ENCODE results near the gene CKS1B.
"Not testable (repeated sequence)": the region's sequence is repeated elsewhere in the genome, so short reads cannot be mapped to it uniquely, and the experiment has no call there.

The CKS1B gene

DNA sequence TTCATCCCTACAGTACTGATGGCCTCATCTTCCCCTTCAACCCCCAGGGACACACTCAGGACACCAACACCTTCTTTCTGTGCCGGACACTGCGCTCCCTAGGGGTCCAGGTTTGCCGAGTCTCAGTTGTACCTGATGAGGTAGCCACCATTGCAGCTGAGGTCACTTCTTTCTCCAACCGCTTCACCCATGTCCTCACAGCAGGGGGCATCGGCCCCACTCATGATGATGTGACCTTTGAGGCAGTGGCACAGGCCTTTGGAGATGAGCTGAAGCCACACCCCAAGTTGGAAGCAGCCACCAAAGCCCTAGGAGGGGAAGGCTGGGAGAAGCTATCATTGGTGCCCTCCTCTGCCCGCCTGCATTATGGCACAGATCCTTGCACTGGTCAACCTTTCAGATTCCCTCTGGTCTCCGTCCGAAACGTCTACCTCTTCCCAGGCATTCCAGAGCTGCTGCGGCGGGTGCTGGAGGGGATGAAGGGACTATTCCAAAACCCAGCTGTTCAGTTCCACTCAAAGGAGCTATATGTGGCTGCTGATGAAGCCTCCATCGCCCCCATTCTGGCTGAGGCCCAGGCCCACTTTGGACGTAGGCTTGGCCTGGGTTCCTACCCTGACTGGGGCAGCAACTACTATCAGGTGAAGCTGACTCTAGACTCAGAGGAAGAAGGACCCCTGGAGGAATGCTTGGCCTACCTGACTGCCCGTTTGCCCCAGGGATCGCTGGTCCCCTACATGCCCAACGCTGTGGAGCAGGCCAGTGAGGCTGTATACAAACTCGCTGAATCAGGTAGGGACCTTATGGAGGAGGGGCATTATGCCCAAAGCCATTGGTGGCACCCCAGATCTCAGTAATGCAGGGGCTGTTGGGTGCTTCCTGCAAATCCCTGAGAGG lies 13.8 kb downstream of the CKS1B start:
- Histone ChIP-seq H3K4me1 (ENCODE audit: control insufficient read depth, insufficient read depth, low read length) (peaks cover 14% of the 10 kb centered on the region), H3K9me3 (ENCODE audit: control insufficient read depth in 2 of 2, low read length in 2 of 2) (no peaks in the 10 kb centered on the region), H3K4me3 (ENCODE audit: low read length in 2 of 2) (no peak overlapping the region), H3K27ac (ENCODE audit: low read length) (no peak overlapping the region), H3K27me3 (ENCODE audit: control insufficient read depth in 1 of 2, insufficient read depth in 2 of 2, low read length in 2 of 2) (no peaks in the 10 kb centered on the region), H3K36me3 (ENCODE audit: control insufficient read depth in 2 of 2, insufficient read depth in 2 of 2, low read length in 2 of 2) (peaks cover 26 to 34% of the 10 kb centered on the region in 2 donors), H3K9ac (ENCODE audit: low read length in 2 of 2) (no peak overlapping the region)

DNA sequence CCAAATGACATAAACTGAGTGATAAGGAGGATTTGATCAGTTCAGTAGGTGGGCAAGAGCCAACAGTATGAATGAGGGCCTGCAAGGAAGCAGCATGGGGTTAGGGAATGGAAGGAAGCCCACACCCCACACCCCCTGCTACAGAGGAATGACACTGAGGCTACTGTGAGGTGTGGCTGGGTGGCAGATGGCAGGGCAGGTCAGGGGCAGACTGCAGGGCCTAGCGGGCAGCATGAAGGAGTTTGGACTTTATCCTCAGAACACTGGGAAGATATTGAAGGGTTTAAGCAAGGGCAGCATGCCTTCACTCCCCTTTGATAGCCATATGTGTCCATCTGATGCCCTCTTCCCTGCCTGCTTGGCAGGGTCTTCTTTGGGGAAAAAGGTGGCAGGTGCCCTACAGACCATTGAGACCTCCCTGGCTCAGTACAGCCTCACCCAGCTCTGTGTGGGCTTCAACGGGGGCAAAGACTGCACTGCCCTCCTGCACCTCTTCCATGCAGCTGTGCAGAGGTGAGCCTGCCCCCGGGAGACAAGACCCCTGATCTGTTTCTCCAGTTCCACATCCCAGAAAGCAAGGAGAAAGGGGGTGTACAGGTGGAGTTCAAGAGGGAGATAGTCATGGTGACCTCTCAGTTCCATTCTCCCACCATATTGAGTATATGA lies 14.8 kb downstream of the CKS1B start:
- Histone ChIP-seq H3K27ac (ENCODE audit: low read length) (no peak overlapping the region), H3K9ac (ENCODE audit: low read length in 2 of 2) (peak overlapping the region in 1 of 2 donors; percentile 51), H3K27me3 (ENCODE audit: control insufficient read depth in 1 of 2, insufficient read depth in 2 of 2, low read length in 2 of 2) (no peaks in the 10 kb centered on the region), H3K4me1 (ENCODE audit: control insufficient read depth, insufficient read depth, low read length) (peaks cover 6% of the 10 kb centered on the region), H3K4me3 (ENCODE audit: low read length in 2 of 2) (no peak overlapping the region), H3K36me3 (ENCODE audit: control insufficient read depth in 2 of 2, insufficient read depth in 2 of 2, low read length in 2 of 2) (peaks cover 26 to 34% of the 10 kb centered on the region in 2 donors), H3K9me3 (ENCODE audit: control insufficient read depth in 2 of 2, low read length in 2 of 2) (no peaks in the 10 kb centered on the region)

DNA sequence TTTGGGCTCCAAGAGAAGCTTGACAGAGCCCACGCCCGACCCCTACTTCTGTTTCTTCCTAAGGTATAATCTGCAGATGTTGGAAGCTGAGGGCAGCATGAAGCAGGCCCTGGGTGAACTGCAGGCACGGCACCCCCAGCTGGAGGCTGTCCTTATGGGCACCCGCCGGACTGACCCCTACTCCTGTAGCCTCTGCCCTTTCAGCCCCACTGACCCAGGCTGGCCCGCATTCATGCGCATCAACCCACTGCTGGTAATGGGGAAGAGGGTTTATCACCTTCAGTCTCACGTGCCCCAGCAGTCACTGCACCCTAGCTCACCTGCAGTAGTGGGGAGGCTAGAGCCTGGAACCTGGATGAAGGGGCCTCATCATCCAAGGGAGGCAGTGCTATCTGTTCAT lies 15.8 kb downstream of the CKS1B start:
- H3K4me3 ChIP-seq (ENCODE audit: low read length in 2 of 2) = no peak overlapping the region
- no peak overlapping the region for H3K9ac ChIP-seq (ENCODE audit: low read length in 2 of 2)
- peaks cover 3% of the 10 kb centered on the region for H3K4me1 ChIP-seq (ENCODE audit: control insufficient read depth, insufficient read depth, low read length)
- no peak overlapping the region for H3K27ac ChIP-seq (ENCODE audit: low read length)
- H3K27me3 ChIP-seq (ENCODE audit: control insufficient read depth in 1 of 2, insufficient read depth in 2 of 2, low read length in 2 of 2) = no peaks in the 10 kb centered on the region
- peaks cover 26 to 34% of the 10 kb centered on the region in 2 donors for H3K36me3 ChIP-seq (ENCODE audit: control insufficient read depth in 2 of 2, insufficient read depth in 2 of 2, low read length in 2 of 2)
- no peaks in the 10 kb centered on the region for H3K9me3 ChIP-seq (ENCODE audit: control insufficient read depth in 2 of 2, low read length in 2 of 2)

DNA sequence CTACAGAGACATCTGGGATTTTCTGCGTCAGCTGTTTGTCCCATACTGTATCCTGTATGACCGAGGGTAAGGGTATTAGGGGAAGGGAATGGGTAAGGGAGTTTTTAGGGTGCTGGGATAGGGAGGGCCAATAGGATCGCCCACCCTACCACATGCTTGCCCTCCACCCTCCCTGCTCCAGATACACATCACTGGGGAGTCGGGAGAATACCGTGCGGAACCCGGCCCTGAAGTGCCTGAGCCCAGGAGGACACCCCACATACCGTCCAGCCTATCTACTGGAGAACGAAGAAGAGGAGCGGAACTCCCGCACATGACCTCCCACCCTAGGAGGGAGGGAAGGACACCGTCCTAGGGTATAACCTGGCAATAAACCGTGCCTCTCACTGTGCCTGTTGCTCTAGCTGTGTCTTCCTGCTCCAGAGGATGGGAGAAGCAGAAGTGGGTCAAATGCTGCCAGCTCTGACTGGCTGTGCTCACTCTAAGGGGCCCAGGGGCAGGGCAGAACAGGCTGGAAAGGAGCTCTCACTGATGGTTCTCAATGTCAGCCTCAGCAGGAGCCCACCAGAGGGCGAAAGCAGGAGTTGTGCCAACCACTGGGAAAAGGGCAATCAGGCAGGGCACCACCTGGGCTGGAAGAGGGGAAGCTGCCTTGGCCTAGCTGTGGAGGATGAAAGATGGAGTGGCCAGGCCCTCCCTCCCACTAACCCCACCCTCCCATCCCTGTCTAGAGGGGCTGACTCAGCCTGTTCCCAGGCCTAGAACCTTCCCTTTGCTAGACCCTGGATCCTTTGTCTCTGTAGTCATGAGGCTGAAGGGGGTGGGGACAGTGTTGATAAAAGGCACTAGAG lies 18.5 kb downstream of the CKS1B start:
- Histone ChIP-seq H3K36me3 (ENCODE audit: control insufficient read depth in 2 of 2, insufficient read depth in 2 of 2, low read length in 2 of 2) (peaks cover 20 to 29% of the 10 kb centered on the region in 2 donors), H3K27ac (ENCODE audit: low read length) (no peak overlapping the region), H3K27me3 (ENCODE audit: control insufficient read depth in 1 of 2, insufficient read depth in 2 of 2, low read length in 2 of 2) (no peaks in the 10 kb centered on the region), H3K4me3 (ENCODE audit: low read length in 2 of 2) (no peak overlapping the region), H3K4me1 (ENCODE audit: control insufficient read depth, insufficient read depth, low read length) (peaks cover 3% of the 10 kb centered on the region), H3K9me3 (ENCODE audit: control insufficient read depth in 2 of 2, low read length in 2 of 2) (no peaks in the 10 kb centered on the region), H3K9ac (ENCODE audit: low read length in 2 of 2) (no peak overlapping the region)

DNA sequence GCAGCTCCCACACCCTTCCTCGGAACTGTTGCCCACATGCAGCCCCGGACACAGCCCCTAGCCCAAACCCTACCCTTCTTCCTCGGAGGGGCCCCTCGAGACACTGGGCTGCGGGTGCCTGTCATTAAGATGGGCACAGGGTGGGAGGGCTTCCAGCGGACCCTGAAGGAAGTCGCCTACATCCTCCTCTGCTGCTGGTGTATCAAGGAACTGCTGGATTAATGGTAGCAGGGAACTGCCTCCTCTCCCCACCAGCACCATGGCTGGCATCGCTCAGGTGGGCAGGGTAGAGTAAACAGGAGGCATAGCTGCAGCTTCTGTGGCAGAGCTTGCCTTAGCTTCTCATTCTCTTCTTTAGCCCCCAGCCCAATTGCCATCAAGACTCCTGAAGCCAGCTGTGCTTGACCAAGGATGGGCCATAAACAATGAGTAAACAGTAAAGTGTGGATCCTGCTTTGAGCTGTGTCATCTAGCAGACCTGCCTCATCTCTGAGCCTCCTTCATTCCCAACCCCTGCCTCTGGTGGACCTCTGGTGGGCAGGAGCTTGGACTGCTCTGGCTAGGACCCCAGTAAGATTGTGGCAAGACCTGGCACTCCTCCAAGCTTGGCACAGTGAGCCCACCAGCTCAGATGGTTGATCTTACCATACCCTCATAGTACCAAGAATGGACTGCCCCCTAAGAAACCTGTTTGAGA lies 19.2 kb downstream of the CKS1B start, which contains the start of gene LENEP:
Gene LENEP, plus strand, starts transcription at position 15 of the 697 bp plus-strand sequence. Its CDS starts 22 bp downstream, at position 37.
- Histone ChIP-seq H3K4me3 (ENCODE audit: low read length in 2 of 2) (no peak within 1 kb of the TSS), H3K27me3 (ENCODE audit: control insufficient read depth in 1 of 2, insufficient read depth in 2 of 2, low read length in 2 of 2) (no peaks in the 10 kb centered on the region), H3K9ac (ENCODE audit: low read length in 2 of 2) (peak within 1 kb of the TSS in 1 of 2 donors; percentile 36), H3K36me3 (ENCODE audit: control insufficient read depth in 2 of 2, insufficient read depth in 2 of 2, low read length in 2 of 2) (peaks cover 15 to 21% of the 10 kb centered on the region in 2 donors), H3K4me1 (ENCODE audit: control insufficient read depth, insufficient read depth, low read length) (peaks cover 6% of the 10 kb centered on the region), H3K9me3 (ENCODE audit: control insufficient read depth in 2 of 2, low read length in 2 of 2) (no peaks in the 10 kb centered on the region), H3K27ac (ENCODE audit: low read length) (no peak within 1 kb of the TSS)

DNA sequence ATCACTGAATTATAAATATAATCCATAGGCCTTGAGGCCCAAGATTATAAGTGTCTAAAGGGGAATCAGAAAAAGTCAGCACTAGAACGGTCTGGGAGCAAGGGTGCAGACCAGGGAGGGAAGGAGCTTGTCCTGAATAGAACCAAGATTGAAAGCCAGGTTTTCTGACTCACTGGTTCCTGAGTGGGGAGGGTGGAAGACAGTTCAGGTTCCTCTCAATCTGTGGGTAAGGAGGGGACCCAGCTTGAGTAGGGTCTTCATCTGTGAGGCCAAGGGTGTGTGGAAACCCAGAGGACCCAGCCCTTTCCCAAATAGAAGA lies 19.7 kb downstream of the CKS1B start:
- peak overlapping the region in 1 of 2 donors; percentile 36 for H3K9ac ChIP-seq (ENCODE audit: low read length in 2 of 2)
- peaks cover 8% of the 10 kb centered on the region for H3K4me1 ChIP-seq (ENCODE audit: control insufficient read depth, insufficient read depth, low read length)
- H3K36me3 ChIP-seq (ENCODE audit: control insufficient read depth in 2 of 2, insufficient read depth in 2 of 2, low read length in 2 of 2) = peaks cover 14 to 16% of the 10 kb centered on the region in 2 donors
- no peak overlapping the region for H3K27ac ChIP-seq (ENCODE audit: low read length)
- H3K4me3 ChIP-seq (ENCODE audit: low read length in 2 of 2) = no peak overlapping the region
- no peaks in the 10 kb centered on the region for H3K27me3 ChIP-seq (ENCODE audit: control insufficient read depth in 1 of 2, insufficient read depth in 2 of 2, low read length in 2 of 2)
- H3K9me3 ChIP-seq (ENCODE audit: control insufficient read depth in 2 of 2, low read length in 2 of 2) = no peaks in the 10 kb centered on the region

DNA sequence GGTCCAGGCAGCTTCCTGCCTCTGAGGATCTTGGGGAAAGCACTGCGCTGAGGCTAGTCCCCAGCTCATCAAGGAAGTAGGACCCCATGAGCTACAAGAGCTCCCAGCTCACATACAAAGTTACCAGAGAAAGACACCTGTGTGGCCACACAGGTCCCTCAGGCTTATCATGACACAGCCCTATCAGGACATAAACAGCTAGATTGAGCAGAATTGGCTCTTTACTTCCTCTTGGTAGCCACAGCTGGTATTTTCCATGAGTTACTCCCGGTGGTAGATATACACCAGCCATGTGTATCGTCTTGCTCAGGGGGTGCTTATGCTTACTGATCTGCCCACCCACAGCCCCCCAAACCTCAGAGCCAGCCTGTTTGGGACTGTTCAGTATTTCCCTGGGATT lies 20.1 kb downstream of the CKS1B start:
- Histone ChIP-seq H3K9me3 (ENCODE audit: control insufficient read depth in 2 of 2, low read length in 2 of 2) (no peaks in the 10 kb centered on the region), H3K27me3 (ENCODE audit: control insufficient read depth in 1 of 2, insufficient read depth in 2 of 2, low read length in 2 of 2) (no peaks in the 10 kb centered on the region), H3K4me3 (ENCODE audit: low read length in 2 of 2) (no peak overlapping the region), H3K9ac (ENCODE audit: low read length in 2 of 2) (peak overlapping the region in 1 of 2 donors; percentile 36), H3K4me1 (ENCODE audit: control insufficient read depth, insufficient read depth, low read length) (peaks cover 10% of the 10 kb centered on the region), H3K27ac (ENCODE audit: low read length) (no peak overlapping the region), H3K36me3 (ENCODE audit: control insufficient read depth in 2 of 2, insufficient read depth in 2 of 2, low read length in 2 of 2) (peaks cover 12% of the 10 kb centered on the region in 2 donors)

DNA sequence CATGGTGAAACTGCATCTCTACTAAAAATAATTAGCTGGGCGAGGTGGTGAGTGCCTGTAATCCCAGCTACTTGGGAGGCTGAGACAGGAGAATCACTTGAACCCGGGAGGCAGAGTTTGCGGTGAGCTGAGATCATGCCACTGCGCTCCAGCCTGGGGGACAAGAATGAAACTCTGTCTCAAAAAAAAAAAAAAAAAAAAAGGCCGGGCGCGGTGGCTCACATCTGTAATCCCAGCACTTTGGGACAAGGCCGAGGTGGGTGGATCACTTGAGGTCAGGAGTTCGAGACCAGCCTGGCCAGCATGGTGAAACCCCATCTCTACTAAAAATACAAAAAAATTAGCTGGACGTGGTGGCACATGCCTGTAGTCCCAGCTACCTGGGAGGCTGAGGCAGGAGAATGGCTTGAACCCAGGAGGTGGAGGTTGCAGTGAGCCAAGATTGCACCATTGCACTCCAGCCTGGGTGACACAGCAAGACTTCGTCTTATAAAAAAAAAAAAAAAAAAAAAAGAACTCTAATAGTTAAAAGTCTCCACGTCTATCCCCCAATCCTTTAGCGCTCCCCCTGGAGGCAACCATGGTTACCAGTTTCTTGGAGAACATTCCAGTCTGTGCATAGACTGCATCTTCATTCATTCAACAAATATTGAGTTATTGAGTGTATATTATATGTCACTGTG lies 21.0 kb downstream of the CKS1B start:
- H3K27me3 ChIP-seq (ENCODE audit: control insufficient read depth in 1 of 2, insufficient read depth in 2 of 2, low read length in 2 of 2); H3K9ac ChIP-seq (ENCODE audit: low read length in 2 of 2); H3K27ac ChIP-seq (ENCODE audit: low read length); H3K9me3 ChIP-seq (ENCODE audit: control insufficient read depth in 2 of 2, low read length in 2 of 2); H3K36me3 ChIP-seq (ENCODE audit: control insufficient read depth in 2 of 2, insufficient read depth in 2 of 2, low read length in 2 of 2); H3K4me3 ChIP-seq (ENCODE audit: low read length in 2 of 2): not testable (repeated sequence)
- H3K4me1 ChIP-seq (ENCODE audit: control insufficient read depth, insufficient read depth, low read length) = peaks cover 19% of the 10 kb centered on the region

DNA sequence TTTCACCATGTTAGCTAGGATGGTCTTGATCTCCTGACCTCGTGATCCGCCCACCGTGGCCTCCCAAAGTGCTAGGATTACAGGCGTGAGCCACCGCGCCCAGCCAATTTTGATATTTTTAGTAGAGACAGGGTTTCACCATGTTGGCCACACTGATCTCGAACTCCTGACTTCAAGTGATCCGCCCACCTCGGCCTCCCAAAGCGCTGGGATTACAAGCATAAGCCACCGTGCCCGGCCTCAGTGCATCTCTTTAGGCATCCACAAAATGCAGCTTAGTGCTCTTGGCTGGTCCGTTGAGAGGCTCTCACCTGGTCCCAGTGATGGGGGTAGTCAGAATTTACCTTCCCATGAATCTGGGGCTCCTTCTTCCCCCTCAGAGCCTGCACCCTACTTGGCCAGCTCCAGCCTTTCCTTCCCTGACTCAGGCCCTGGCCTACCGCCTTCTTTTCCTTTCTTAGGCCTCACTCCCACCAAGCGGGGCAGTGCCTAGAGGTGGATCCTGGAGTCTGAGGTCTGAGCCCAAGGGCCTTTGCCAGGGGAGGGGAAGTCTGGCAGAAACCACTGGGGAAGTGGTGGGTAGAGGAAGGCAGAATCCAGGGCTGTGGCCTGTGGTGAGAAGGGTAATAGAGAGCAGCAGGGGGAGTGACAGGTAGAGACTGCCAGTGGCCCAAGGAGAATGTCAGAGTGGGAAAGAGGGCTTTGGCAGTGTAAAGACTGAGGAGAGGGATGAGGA lies 22.7 kb downstream of the CKS1B start:
- Histone ChIP-seq H3K27me3 (ENCODE audit: control insufficient read depth in 1 of 2, insufficient read depth in 2 of 2, low read length in 2 of 2) (no peaks in the 10 kb centered on the region), H3K4me3 (ENCODE audit: low read length in 2 of 2) (no peak overlapping the region), H3K9ac (ENCODE audit: low read length in 2 of 2) (no peak overlapping the region), H3K36me3 (ENCODE audit: control insufficient read depth in 2 of 2, insufficient read depth in 2 of 2, low read length in 2 of 2) (peaks cover 3 to 4% of the 10 kb centered on the region in 2 donors), H3K4me1 (ENCODE audit: control insufficient read depth, insufficient read depth, low read length) (peaks cover 22% of the 10 kb centered on the region), H3K9me3 (ENCODE audit: control insufficient read depth in 2 of 2, low read length in 2 of 2) (no peaks in the 10 kb centered on the region), H3K27ac (ENCODE audit: low read length) (no peak overlapping the region)

All from stomach smooth muscle (tissue), 2 donors.